Activated CD4-positive, alpha-beta T cell treated with anti-CD3 and anti-CD28 coated beads, Interleukin-2, Interleukin-6, amounts not matched to agents 100 ng/mL and 50 ng/mL, durations not matched to agents 16 hours and 8 hours (primary cell): Measurements from ENCODE around the gene NUP88.
"Not testable (repeated sequence)": the region's sequence is repeated elsewhere in the genome, so short reads cannot be mapped to it uniquely, and the experiment has no call there.

ENCODE experiments used
- DNase-seq: peaks from one replicate; pipeline ENCODE4 v3.0.0-alpha.2; 2020

Gene NUP88

DNA sequence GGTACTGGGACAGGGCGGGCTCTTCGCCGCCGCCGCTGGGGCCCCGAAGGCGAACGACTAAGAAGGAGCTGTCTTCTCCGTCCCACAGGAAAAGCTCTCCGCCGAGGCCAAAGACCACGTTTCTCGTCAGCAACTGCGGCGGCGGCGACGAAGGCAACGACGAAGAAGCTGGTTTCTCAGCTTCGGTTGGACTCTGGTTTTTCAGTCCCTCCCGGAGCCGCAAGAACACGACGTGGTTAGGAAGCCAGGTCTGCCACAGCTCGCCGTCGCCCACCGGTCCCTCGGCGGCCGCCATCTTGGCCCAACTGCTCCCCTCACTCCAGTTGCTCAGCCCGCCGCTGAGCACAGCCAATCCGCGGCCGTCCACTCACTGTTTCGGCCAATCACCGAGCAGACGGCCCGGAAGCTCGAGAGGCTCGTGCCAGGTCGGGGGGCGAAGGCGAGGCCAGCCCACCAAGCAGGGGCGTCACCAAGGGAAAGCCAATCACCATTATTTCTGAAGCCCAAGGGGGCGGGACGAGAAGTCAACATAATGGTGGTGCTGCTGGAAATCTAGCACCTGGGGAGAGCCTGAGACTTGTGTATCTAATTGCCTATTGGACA is at the start of gene NUP88:
Gene NUP88, minus strand, starts transcription at position 307 of the 603 bp plus-strand sequence. Its CDS starts 12 bp downstream, at position 295.
- peak; percentile 99 for DNase-seq

DNA sequence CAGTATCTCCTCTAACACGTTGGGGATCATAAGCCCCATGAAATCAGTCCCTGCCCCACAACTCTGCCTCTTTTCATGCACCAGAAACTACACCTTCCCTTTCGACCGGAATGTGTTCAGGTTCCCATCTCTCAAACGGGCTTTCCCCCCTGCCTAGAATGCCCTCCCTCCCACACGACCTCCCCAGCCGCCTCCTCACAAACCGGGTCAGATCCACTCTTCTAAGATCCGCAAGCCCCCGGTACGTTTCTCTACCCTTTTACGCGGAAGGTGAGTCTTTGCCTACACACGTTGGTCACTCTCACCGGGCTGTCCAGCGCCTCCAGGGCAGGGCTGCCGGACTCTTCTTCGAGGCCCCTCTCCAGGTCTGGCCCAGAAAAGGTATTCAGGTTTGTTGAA is 48.6 kb upstream of the NUP88 start:
- peak; percentile 27 for DNase-seq

DNA sequence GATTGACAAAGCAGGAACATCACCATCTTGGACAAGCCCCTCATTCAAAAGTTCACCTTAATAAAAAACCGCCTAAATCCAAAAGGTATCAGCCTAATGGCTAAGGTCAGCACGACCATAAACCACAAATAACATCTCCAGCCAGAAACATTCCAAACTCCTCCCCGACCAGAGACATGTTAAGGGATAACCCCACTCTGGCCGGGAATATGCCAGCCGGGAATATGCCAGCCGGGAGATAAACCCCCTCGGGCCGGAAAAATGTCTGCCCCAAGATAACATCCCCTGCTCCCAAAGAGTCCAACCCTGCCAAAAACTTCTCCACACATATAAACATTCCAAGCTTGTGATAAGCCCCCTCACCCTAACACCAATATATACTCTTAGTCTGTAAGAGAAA is 48.0 kb upstream of the NUP88 start:
- DNase-seq, result no peak

DNA sequence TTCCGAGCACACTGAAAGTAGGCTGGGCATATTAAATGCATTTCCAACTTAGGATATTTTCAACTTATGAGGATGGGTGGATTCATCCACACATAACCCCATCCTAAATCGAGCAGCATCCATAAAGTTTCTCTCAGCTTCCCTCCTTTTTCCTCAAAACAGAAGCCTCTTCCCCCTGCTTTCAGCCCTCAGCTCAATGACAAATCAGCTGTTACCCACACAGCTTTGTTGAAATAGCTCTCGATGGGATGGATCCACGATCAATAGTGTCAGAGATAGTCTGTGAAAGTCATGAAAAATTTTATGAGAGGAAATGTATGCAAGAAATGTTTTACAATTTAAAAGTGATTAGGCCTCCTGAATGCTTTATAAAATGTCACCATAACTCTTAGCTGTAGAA is 46.8 kb upstream of the NUP88 start:
- no peak for DNase-seq

DNA sequence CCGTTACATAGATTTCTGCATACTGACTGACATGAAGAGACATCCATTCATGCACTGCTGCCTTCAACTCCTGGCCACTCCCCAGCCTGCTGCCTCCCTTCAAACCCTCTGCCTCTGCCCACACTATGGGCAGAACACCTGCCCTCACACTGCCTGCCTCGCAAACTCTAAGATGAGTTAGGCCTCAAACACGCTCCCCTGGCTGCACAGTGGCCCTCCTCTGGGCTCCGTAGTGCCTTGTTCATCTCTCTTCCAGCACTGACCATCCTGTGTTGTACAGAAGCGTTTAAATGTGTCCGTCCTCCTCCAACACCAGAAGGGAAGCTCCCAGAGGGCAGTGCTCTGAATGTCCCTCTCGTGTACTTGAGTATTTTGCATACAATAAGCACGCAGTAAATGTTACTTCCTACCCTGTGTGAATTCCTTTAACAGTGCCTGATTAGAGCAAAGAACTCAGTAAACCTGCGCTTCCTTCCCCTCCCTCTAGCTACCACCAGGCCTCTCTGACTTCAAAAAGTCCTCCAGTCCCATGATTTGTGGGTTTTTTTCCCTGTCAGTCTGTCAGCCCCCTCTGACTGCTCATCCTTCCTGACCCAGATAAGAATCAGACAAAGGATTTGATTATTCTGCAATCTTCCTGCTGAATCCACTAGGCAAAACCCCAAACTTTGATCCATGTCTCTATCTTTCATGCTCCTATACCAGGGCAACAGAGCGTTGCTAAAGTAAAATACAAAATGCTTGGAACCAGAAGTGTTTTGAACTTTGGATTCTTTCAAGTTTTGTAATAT is 45.5 kb upstream of the NUP88 start:
- DNase-seq, result no peak

DNA sequence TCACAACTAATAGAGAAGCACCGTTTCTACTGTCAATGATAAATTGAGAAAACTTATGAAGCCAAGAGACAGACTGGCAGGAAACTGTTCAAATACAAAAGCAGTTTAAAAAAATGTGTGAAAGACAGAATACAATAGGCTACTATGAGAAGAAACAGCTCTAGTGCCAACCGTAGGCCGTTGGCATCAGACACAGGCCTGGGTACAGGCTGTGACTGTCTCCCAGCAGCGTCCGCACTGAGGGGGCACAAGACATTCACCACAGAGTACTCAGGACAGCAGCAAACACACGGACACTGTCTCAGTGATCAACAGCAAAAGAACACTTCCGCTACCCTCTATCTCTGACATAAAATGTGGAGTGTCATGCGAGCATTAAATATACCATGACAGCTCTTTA is 27.3 kb upstream of the NUP88 start:
- DNase-seq, result no peak

DNA sequence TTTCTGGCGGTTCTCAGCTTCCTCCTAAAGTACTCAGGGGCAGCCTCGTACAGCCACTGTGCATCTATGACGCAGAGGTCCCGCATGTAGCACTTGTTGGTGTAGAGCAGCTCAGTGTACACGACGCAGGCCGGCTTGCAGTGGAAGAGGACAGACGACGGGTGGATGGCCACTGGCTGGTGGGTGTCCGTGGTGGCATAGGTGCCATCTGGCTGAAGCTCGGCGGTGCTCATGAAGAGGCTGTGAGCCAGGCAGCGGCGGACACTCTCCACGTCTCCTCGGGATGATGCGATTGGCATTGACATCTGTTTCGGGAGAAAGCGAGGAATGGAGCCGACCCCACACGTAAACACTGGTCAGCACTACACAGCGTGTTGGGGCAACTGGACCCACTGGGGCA is 24.7 kb upstream of the NUP88 start:
- DNase-seq, result no peak

DNA sequence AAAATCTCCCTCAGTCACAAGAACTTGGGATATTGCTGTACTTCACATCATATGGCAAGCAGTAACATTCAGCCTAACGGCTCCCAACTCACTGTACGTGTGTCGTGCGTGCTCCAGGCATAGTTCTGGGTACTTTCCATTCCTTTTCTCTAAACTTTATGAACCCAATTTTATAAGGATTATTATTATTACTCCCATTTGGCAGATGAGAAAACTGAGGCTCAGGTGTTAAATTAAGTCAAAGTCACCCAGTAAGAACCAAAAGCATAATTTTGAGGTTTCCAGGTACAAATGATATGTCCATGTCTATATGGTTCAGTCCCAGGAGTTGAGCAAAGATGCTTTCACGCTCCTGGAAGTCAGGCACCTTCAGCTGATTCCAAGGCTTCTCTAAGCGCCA is 24.3 kb upstream of the NUP88 start:
- no peak for DNase-seq

DNA sequence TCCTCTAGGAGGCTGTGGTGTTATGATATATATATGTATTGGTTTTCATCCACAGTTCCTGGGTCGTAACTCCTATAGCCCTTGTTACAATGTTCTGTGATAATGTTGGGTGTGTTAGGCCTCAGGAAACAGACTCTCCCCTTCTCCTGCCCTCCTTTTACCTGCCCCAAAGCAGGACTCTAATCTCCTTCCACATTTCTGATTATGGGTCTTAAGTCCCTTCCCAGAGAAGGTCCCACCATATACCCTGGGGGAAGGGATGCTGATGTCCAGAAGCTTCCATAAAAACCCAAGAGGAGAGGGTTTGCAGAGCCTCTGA is 19.9 kb upstream of the NUP88 start:
- no peak for DNase-seq

DNA sequence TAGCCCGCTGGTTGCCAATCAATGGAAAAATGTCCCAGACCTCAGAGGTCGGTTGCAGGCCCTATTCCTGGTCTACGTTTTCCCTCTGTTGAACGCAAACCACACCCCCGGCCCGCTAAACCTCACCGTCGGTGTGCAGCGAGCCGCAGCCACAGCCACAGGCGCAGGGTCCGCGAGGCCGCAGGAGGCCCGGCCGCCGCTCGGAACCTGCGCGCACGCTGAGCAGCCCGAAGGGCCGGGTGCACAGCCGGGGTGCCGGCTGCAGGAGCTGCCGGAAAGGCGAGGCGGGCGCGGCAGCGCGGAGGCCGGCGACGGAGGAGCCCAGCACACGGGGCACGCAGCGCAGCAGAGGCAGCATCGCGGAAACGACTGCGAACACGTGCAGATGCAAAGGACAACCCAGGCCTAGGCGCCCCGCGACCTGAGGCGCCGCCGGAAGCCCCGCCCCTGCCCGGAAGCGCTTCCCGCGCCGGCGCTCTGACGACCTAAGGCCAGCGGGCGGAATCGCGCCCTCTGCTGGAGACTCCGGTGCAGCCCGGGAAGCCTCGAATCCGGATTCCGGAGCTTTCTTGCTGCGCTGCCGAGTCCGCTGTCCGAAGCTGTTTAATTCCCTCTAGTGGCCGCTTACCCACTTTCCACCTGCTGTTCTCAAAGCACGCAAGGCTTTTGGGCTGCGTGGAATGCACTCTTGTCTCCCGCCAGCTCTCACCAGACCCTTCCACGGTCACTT is 19.4 kb upstream of the NUP88 start, which contains the start of gene C1QBP:
Gene C1QBP, minus strand, starts transcription at position 440 of the 730 bp plus-strand sequence. Its CDS starts 82 bp downstream, at position 358.
- DNase-seq, result peak; percentile 95

DNA sequence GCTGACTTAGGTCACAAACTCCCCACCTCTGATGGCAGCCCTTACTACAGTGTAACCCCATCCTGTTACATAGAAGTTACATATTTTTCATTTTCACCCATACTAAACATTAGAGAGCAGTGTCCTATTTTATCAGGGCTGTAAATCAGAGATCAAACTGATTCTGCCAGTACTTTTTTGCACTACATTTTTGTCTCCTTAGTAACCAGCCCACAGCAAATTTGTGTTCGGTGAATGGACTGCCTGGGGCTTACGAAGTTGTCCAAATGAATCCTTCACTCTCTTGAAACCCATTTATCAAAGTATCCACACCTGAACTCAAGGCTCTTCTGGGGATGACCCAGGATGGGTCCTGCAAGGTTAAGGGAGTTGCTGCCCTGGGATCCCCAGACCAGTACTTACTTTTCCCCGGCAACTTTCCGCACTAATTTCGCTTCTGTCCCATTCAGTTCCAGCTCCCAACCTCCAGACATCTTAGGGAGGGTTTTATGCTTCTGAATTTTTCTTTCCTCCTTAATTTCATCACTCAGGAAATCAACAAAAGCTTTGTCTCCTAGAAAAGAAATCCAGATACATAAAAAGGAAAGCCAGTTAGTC is 18.4 kb upstream of the NUP88 start:
- DNase-seq, result no peak

DNA sequence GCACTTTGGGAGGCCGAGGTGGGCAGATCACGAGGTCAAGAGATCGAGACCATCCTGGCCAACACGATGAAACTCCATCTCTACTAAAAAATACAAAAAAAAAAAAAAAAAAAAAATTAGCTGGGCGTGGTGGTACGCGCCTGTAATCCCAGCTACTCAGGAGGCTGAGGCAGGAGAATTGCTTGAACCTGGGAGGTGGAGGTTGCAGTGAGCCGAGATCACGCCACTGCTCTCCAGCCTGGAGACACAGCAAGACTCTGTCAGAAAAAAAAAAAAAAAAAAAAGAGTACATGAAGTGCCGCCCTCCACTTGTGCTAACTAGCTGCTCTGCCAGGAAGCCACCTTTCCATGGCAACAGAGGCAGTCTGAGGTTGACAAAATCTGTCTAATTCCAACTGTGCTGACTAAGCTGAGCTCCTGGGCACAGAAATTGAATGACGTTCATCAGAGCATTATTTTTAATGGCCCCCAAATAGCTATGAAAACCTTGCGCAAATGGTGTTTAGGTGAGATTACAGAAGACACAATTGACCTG is 16.4 kb upstream of the NUP88 start:
- DNase-seq, result peak; percentile 28

DNA sequence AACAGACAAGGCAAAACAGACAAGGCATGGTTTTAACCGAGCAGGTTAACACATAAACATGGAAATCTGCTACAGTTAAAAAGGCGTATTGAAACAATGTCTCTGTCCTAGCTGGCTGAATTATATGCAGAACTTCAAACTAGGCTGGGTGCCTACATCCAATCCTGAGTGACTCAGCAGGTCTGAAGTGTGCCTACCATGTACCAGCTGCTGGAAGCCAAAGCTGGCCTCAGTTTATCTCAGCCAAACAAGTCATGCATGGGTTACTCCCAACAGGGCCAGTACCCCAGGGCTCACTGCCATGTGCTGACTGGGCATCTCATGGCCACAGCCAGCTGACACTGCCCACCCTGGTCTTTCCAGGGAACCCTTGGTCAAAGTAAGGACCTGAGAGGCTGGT is 15.5 kb upstream of the NUP88 start:
- DNase-seq, result no peak

DNA sequence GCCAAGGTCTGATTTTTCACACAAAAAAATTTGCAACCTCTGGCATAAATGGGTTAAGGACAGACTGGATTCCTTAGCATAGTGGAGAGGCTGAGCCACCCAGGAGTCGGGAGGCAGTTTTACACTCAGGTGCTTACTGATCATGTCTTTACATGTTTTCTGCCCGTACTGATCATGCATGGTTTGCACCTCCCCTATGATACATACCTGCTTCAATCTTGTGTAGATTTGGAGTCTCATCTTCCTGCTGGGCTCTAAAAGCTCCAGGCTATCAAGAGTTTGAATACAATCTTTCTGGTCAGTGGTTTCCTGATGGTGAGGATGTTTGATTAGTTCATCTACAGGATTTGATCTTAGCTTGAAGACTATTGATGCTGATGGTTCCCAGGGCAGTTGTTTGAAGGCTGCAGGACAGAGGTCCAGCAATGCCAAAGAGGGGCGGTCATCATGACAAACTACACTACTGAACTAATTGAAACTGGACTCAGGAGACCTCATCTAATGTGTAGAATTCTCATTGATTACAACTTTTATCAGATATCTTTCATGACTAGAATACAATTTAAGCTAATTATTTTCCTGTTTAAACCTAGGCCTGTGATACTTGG is 12.6 kb upstream of the NUP88 start:
- DNase-seq, result no peak

DNA sequence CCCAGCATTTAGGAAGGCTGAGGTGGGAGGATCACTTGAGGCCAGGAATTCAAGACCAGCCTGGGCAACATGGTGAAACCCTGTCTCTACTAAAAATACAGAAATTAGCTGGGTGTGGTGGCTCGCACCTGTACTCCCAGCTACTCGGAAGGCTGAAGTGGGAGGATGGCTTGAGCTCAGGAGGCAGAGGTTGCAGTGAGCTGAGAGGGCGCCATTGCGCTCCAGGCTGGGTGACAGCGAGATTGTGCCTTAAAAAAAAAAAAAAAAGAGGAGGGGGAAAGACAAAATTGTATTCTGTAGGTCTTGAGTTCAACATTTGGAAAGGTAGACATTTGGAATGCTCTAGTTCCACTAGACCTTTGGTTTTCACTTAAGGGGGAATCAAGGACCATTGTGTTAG is 11.8 kb upstream of the NUP88 start:
- not testable (repeated sequence) for DNase-seq

DNA sequence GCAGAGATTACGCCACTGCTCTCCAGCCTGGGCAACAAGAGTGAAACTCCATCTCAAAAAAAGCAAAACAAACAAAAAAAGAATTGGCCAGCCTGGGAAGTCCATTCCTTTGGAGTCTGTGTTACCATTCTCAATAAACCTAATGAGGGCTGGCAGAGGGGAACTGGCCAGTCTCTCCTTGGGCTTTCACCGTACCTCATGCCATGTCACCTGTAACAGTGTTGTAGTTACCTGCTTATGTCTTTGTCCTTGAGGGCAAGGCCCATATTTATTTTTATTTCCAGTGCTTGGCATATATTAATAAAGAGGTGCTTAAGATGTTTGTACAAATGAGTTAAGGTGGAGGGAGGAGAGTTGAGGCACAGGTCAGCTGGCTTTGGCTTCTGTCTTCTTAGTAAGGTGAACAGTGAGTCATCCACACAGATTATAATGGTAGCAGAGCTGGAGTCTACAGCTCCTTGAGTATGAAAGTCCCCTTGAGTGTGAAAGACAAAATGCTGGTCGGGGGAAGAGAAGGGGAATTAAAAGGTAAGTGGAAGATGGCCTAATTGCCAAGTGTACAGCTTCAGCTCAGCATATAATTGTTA is 11.0 kb upstream of the NUP88 start:
- DNase-seq, result no peak

DNA sequence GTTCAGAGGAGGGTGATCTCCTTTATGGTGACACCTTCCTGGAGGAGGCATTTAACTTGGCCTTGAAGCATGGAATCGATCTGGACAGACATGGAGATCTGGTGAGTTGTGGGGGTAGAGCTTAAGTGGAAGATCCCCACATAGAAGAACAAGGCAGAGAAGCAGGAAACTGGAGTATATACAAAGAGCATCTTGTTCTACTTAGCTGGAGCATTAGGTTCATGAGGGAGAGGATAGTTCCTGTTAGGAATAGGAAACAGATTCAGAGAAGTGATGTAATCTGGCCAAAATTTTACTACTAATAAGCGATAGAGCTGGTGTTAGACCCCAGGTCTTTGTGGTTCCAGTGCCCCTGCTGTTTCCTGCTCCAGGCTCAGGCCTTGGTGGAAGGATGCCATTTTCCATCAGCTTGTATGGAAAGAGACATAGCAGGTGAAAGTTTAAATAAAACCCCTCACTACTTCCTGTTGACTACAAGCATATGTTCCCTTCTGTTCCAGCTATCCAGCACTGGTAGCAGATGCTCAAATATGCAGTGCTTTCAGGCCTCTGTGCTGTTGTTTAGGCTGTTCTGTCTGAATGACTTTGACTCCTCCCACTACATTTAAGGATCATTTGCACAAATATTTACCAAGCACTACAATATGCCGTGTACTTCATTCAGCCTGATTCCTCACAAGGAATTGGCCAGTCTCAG is 9.9 kb upstream of the NUP88 start:
- DNase-seq, result no peak

DNA sequence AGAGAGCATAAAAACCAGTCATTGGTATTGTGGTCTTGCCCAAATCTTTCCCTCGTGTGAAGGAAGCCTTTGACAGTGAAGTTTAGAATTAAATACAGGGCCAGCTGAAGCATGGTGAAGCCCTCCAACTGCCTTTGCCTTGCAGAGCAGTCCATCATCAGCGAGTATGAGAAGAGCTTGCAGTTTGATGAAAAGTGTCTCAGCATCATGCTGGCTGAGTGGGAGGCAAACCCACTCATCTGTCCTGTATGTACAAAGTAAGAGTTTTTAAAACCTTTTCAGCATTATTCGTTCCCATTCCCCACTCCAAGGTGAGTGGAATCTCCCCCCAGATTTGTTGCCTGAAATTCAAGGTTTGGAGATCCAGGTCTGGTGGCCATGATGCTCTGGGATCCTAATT is 6.4 kb upstream of the NUP88 start:
- DNase-seq, result no peak

DNA sequence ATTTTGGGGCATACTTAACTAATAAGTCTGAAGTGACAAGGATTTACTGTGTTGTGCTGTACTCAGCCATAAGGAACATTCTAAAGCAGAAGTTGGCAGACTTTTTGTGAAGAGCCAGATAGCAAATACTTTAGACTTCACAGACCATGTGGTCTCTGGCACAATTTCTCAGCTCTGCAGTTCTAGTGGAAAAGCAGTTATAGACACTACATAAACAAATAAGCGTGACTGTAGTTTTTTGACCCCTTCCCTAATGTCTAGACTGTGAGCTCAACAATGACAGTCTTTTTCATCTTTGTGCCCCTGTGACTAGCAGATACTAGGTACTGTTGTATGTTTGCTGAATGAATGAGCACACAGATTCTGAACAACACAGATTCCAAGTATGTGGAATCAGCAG is 5.4 kb upstream of the NUP88 start:
- DNase-seq, result no peak

DNA sequence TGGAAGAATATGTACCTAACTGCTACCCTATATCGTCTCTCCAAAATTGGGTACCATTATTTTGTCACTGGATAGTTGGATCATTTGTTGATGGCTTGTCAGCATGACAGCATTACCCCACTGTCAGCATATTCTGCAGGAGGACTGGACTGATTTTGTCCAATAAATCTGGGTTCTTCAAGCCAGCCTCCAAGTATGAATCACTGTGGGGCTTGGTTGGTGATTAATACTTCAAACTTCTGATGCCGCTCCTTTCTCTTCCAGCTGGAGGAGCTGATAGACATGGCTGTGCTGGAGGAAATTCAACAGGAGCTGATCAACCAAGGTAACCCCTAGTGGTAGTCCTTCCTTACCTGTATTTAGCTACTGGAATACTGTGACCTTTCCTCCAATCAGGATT is 3.0 kb upstream of the NUP88 start:
- DNase-seq, result no peak

DNA sequence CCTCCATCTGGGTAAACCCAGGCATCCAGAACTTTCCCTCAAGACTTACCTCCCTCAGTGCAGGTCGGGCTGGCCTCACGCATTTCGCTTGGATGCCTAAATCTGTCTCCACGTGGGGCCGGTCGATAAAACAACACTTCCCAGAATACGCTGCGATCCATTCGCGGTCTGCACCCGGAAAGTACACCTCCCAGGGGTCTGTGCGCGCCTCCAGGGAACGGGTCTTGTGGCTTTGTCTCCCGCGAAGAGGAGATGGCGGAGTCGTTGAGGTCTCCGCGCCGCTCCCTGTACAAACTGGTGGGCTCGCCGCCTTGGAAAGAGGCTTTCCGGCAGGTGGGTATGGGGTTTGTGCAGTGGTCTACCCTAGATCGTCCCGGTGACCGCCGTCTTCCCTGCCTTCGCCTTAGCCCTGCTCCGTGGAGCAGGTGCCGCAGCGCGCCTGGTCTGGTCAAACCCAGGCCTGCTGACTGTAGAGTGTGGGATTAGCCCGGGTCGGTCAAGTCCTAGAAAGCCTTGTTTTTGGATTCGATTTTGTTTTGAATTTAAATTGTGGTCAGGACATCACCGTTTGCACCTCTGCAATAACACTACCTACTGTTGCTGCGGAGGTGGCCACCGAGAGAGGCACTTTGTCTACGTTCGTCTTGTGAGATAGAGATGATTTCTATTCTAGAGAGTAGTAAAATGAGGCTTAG is 644 bp upstream of the NUP88 start, which contains the start of gene RPAIN:
Gene RPAIN, plus strand, starts transcription at position 224 of the 695 bp plus-strand sequence. Its CDS starts 29 bp downstream, at position 253.
- DNase-seq, result peak; percentile 92
